ENCODE data around the gene FANCD2. TPM values are rescaled to one million over a fixed set of nuclear protein-coding genes. Genes with fewer than 3 reads are reported as not detected.
A peak's percentile ranks its signal among the peaks of the same experiment; 100 is the strongest.
"Not testable (repeated sequence)": the region's sequence is repeated elsewhere in the genome, so short reads cannot be mapped to it uniquely, and the experiment has no call there.

The FANCD2 gene
- polyA plus RNA-seq (2014; cell fraction: cytosol; rRNA removed): 87.0 and 118 TPM in 2 replicates
- 252 and 350 TPM in 2 replicates for polyA plus RNA-seq (2014; cell fraction: nucleus; rRNA removed)

- DNase-seq (ENCODE audit: low spot score): peak; percentile 91
Measured at GRCh38 chr3:10026084-10026890, at the start of gene FANCD2. Gene FANCD2 (plus strand): TSS chr3:10026437. CDS start chr3:10028658, 2,221 bp downstream.

DNA sequence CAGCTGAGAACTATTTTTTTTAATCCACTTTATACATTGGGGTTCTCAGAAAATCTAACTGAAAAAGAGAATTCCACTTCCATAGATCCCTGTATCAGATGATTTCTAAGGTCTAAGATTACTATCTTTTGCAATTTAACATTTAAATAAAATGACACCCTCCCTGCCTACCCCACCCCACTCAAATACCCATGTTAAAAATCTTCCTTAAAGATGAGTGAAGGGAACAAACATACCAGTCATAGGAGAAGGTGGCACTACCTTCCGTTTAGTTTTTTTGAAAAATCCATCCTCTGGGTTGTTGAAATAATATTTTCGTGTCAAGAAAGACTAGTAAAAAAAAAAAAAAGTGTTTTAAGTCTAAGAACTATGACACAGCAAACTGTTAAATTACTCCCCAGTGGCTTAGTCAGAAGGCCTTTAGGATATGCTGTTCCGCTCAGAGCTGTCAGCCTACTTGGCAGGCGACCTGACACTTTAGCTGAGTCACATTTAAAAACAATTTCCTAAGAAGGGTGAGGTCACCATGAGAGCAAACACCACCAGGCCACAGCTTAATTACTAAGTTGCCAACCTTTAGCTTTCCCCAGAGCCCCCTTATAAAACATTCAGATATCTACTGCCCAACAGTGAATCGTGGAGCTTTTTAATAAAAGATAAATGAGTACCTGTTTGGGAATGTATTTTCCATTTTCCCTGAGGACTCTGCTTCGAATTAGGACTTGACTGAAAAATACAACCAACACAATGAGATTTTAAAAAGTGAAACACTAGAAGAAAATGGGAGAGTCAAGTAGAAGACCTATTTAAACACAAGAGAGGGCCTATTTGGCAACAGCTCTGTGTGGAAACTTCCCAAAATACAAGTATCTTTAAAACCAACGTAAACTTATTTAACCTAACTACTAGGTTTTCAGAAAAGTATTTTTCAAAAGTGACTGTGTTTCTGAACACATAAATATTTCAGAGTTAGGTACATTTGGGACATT, 49.2 kb upstream of the FANCD2 start:
- no peak for DNase-seq (ENCODE audit: low spot score)

DNA sequence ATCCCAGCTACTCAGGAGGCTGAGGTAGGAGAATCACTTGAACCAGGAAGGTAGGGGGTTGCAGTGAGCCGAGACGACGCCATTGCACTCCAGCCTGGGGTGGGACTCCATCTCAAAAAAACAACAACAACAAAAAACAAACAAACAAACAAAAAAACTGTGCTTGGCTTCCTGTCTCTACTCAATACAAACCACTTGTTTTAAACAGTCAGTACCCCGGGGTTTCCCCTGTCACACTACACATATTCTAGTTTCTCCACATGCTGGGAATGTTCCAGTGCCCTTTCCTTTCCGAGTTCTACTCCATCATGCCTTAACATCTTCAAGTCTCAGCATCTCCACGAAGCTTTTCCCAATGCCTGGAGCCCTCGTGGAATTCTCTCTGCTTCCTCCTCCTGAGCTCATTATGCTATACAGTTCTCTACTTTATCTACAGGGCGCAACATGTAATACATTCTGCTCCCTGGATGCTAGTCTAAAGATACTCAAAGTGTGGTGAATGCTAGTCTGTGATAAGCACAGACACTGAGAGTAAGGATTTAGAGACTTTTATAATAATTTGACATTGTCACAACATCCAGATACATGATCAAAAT, 47.4 kb upstream of the FANCD2 start:
- no peak for DNase-seq (ENCODE audit: low spot score)

DNA sequence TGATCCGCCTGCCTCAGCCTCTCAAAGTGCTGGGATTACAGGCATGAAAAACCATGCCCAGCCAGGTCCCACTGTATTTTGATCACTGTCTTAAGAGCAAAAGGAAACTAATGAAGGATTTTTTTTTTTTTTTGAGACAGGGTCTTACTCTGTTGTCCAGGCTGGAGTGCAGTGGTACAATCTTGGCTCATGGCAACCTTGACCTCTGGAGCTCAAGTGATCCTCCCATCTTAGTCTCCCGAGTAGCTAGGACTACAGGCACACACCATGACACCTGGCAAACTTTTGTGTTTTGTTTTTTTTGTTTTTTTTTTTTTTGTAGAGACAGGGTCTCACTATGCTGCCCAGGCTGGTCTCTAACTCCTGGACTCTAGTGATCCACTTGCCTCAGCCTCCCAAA, 46.0 kb upstream of the FANCD2 start:
- DNase-seq (ENCODE audit: low spot score): no peak

DNA sequence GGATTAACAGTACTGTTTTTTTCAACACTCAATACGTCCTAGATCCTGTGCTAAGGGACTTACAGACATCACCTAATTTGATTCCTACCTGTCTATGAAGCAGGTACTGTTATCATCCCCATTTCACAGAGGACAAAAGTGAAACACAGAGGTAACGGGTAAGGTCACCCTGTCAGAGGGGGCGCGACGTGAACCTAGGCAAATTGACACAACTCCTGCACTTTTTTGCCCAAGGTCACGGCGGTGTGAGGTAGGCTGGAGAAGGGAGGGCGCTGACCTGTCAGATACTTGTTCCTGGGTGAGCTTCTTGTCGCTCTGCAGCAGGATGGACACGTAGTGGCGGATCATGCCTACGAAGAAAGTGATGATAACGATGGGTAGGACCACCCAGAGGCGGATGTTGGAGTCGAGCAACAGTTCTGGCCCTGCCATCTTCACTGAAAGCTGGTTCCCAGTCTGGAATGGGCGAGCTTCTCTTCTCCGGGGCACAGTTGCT, 40.0 kb upstream of the FANCD2 start:
- no peak for DNase-seq (ENCODE audit: low spot score)

DNA sequence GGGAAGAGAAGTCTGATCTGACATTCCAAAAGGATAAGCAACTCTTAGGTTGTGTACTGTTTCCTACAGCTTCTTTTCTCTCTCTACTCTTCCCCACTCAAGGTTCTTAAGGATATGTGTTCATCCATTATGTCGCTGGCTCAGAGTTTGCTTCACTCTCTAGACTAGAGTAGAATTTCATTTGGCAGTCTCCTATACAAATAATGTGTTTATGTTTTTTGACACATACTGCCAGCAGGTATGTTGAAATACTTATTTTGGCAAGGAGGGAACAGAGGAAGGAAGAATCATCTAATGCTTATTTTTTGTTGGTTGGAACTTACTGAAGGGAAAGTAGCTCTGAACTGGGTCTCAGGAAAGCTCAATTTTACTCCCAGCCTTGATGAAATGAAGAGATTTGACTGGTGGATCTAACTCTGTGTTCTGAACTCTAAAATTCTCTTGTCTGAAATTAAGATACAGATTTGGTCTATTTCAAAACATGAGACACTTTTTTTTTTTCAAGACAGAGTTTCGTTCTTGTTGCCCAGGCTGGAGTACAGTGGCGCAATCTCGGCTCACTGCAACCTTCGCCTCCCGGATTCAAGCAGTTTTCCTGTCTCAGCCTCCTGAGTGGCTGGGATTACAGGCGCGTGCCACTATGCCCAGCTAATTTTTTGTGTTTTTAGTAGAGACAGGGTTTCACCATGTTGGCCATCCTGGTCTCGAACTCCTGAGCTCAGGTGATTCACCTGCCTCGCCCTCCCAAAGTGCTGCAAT, 32.0 kb upstream of the FANCD2 start:
- DNase-seq (ENCODE audit: low spot score): no peak

DNA sequence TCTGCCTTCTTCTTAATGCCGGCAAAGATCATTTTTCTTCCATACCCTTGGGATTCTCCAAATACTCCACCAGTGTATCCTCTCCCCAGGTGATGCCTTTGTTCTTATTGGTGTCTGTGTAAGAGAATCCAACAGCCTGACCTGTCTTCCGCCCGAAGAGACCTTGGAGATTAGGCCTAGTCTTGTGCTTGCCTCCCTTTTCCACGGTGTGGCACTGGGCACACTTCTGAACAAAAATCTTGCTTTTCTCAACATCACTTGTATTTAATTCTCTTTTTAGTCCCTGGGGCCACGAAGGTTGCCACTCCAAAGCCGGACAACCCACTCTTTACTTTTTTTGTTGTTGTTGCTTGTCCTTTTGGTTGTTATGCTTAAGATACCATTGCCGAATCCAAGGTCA, 25.6 kb upstream of the FANCD2 start:
- no peak for DNase-seq (ENCODE audit: low spot score)

DNA sequence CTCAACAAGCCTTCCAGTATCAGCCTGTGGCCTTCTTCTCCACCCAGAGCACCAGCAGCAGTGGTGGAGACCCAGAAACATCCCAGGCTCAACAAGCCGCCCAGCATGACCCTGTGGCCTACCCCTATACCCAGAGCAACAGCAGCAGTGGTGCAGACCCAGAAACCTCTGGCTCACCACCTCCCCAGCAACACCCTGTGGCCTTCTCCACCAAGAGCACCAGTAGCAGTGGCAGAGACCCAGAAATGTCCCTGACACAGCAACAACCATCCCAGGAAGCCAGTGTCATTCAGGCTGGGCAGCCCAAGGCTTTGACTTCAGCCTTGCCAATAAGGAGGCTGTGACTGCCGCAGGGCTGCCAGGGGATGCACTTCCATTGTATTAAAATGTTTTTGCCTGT, 23.3 kb upstream of the FANCD2 start:
- DNase-seq (ENCODE audit: low spot score): no peak

- DNase-seq (ENCODE audit: low spot score): no peak
Measured at GRCh38 chr3:10004506-10004905, 21.7 kb upstream of the FANCD2 start.

DNA sequence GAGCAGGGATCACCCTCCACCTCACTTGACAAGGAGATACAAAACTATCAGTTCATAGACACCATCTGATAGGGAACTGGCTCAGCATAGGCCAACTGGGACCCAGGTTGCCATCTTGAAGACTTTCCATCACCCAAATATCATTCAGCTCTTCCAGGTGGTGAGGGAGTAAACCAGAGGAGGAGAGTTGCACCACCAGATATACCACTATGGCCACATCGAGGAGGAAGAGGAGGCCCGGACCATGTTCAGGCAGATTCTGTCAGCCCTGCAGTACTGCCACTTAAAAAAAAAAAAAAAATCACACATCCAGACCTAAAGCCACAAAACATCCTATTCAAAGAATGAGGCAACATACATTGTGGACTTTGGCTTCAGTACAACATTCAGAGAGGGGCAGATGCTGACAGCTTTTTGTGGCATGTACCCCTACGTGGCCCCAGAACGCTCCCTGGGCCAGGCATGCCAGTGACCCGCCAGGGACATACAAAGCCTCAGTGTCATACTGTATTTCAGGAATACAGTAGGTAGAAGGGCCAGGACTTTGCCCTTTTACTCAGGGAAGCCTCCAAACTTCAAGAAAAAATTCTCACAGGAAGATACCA, 21.2 kb upstream of the FANCD2 start:
- no peak for DNase-seq (ENCODE audit: low spot score)

DNA sequence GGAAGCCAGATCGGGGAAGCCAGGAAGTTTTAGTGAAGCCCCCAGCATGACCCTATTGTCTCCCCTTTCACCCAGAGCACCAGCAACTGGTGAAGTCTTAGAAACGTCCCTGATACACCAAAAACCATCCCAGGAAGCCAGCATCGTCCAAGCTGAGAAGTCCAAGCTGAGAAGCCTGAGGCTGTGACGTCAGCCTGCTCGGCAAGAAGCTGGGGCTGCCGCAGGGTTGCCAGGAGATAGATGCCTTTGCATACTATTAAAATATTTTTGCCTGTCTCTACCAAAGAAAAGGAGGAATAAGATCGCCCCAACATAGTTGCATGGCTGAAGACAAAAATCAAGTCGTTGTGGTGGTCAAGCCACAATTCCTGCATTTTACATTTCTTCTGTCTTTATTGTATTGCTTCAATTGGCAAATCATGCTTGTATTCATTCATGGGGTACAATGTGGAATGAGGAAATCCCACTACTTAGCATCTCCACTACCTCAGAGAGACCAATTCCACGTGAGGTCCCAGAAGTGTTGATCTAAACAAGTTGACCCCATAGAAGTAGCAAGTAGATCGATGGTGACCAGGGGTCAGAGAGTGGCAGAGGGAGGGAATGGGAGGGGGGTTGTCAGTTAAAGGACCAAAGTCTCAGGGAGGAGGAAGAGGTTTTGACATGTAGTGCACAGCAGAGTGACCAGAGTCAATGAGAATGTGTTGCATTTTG, 20.0 kb upstream of the FANCD2 start:
- DNase-seq (ENCODE audit: low spot score): no peak

DNA sequence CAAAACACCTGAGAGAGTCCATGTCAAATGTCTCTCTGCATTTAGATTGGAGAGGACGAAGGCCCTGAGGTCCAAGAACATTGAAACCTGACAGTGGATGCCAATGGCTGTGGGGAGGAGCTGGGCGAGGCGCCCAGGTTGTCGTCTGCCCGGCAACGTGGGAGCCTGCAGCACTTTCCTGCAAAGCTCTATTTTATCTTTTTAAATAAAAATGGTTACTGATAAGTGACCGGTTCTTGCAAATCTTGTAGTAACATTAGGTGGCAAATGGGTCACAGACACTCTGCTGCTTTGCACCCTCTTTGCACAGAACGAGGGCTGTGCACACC, 19.5 kb upstream of the FANCD2 start:
- no peak for DNase-seq (ENCODE audit: low spot score)

DNA sequence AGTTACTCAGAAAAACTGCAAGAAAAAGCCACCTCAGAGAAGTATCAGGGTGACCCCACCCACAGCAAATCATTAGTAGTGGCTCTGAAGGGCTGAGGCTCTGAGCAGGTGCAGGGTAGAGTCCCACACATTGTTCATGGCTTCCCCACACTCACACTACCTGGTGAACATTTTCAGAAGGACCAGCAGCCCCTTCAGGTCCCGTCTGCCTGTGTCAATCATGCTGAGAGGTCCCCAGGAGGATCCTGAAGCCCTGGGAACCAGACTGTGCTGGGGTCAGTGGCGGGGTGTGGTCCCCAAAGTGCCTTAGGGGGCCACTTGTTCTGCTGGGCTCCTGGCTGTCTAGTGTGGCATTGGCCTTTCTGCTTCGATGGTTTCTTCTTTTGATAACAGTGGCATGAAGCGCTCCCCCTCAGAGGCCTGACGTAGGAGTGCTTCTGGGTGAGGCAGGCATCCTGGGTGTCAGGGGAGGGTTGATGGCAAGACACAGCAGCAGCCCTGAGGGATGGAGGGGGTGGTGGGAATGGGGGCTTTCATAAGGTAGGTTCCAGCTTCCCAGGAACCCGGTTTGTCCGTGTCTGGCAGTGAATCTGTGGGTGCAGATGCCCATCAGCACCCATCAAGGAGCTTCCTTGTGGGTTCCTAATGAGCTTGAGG, 19.0 kb upstream of the FANCD2 start:
- DNase-seq (ENCODE audit: low spot score): no peak

DNA sequence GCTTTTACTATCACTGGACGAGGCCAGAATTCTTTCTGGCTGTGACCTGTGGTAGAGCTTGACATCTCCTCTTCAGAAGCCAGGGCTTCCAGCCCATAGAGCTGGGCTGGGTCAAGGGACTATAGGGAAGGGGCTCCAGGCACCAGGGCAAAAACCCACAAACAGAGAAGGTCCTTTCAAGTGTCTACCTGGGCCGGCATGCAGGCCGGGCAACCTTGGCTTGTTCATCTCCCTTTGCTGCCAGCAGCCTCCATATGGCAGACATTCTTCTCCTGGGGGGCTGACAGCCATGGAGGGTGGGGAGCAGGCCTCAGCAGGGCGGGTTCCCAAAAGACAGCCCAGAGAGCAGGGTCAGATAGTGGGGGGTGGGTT, 18.0 kb upstream of the FANCD2 start:
- DNase-seq (ENCODE audit: low spot score): not testable (repeated sequence)

DNA sequence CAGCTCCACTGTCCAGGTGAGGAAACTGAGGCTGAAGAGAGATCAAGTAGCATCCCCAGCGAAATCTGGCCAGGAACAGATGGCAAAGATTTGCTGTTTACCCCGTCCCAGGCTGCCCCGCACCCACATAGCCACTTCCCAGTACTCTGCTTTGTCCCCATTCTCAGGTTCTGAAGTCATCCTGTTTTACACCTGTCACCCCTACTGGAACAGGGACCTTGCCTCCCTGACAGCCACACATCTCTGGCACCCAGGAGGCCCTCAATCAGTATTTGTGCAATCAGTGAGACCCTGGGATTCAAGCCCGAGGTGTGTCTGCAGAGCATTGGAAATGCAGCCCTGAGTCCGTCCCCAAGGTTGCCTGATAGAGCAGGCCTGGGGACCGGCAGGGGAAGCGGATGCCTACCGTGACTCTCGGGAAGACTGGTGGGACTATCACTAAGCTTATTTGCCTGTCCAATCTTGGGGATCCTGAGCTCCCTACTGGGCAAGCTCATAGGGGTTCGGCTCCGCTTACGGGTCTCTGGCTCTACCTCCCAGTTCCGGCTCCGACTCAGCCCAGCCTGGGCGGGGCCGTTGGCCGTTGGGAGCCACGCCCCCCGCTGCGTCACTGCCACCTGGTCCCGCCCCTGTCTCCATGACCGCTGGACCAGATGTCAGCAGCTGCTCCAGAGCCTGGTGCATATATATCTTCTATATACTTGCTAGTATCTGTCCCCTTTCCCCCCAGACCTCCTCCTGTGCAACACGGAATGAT, 17.5 kb upstream of the FANCD2 start:
- DNase-seq (ENCODE audit: low spot score): peak; percentile 79

DNA sequence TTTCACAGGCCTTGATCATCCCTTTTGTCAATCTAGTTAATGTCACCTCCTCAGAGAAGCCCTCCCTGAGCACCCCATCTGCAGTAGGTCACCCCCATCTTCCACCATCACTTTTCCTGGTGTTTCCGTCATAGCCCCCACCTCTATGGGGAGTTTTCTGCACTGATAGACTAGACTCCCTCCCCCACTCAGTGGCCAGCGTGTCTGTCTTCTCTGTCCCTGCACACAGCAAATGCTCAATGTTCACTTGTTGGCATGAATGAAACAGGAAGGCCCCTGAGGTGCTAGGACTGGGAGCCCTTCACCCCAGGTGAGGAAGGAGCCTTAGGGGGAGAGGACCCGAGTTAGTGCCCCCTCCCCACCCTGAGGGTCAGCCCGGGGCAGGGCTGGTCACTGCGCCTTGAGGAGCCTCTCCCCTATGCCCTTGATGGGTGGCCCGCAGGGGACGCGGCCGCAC, 15.8 kb upstream of the FANCD2 start:
- no peak for DNase-seq (ENCODE audit: low spot score)

DNA sequence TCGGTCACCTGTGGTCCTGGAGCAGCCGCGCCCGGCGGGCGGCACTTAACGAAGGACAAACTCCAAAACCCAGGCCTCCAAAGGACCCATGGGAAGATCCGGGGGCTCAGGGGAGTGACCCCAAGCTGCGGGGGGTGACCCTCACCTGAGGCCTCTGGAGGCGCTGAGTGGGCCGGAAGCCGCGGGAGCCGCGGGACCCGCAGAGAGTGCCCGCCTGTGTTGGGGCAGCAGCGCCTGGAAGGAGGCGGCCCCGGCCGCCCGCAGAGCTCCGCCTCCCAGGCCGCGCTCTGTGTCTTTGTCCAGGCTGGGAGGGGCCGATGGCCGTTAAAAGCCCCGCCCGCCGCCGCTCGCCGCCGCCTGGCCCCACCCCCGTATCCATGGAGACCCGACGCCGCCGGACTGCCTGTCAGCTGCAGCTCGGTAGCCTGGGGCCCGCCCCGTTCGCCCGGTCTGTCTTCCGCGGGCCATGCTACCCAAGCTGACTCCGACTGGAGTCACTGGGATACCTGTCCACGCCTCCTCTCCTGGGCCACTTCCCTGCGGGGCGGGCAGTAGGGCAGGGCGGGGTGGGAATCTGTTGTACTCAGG, 15.3 kb upstream of the FANCD2 start:
- DNase-seq (ENCODE audit: low spot score): peak; percentile 92

- no peak for DNase-seq (ENCODE audit: low spot score)
Measured at GRCh38 chr3:10011631-10012030, 14.6 kb upstream of the FANCD2 start.
